ENCODE measurements around the gene TRPM2.

DNA sequence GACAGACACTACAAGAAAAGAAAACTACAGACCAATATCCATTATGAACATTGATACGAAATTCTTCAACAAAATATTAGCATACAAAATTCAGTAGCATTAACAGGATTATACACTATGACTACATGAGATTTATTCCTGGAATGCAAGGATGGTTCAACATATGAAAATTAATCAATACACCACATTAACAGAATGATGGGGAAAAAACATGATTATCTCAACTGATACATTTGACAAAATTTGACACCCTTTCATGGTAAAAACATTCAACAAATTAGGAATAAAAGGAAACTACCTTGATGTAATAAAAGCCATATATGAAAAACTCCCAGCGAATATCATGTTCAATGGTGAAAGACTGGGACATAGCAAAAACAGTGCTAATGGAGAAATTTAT lies 31.5 kb downstream of the TRPM2 start:
- TF ChIP-seq, protein P1, sequence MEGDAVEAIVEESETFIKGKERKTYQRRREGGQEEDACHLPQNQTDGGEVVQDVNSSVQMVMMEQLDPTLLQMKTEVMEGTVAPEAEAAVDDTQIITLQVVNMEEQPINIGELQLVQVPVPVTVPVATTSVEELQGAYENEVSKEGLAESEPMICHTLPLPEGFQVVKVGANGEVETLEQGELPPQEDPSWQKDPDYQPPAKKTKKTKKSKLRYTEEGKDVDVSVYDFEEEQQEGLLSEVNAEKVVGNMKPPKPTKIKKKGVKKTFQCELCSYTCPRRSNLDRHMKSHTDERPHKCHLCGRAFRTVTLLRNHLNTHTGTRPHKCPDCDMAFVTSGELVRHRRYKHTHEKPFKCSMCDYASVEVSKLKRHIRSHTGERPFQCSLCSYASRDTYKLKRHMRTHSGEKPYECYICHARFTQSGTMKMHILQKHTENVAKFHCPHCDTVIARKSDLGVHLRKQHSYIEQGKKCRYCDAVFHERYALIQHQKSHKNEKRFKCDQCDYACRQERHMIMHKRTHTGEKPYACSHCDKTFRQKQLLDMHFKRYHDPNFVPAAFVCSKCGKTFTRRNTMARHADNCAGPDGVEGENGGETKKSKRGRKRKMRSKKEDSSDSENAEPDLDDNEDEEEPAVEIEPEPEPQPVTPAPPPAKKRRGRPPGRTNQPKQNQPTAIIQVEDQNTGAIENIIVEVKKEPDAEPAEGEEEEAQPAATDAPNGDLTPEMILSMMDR (IDR thresholded peaks at IDR 0.05), result no peak
- no peak for TF ChIP-seq POLR2A (IDR thresholded peaks at IDR 0.05)
- TF ChIP-seq POLR2AphosphoS5 (IDR thresholded peaks at IDR 0.05), result no peak
